Astrocyte of the spinal cord (primary cell): ENCODE results near the gene MAGEF1.

Source experiments
- DNase-seq: peaks from one replicate; pipeline ENCODE4 v3.0.0; 2011; ENCODE audit warnings: low read depth, low spot score
- H3K4me3 ChIP-seq: 2 replicates; pipeline ENCODE4 v1.5.1; 2011; ENCODE audit warnings: low read depth, mild to moderate bottlenecking, low read length, moderate library complexity
- CTCF ChIP-seq: IDR thresholded peaks from 2 replicates; pipeline ENCODE4 v1.5.1; 2012; ENCODE audit warnings: low read depth, mild to moderate bottlenecking, low read length, inconsistent platforms
- in situ Hi-C: cut with HindIII; loops from 2 replicates; pipeline ENCODE4 v1.10.0; 2017; ENCODE audit warnings: low sequenced_read_pairs

MAGEF1 gene

GRCh38 chr3:184749168-184749744 lies 37.4 kb upstream of the MAGEF1 start:
- no peak overlapping the region for H3K4me3 ChIP-seq
- no peak for DNase-seq
- in situ Hi-C loops = no loop called here
- no peak for TF ChIP-seq CTCF

GRCh38 chr3:184748219-184749135 lies 36.6 kb upstream of the MAGEF1 start:
- no peak overlapping the region for H3K4me3 ChIP-seq
- DNase-seq = no peak
- in situ Hi-C loops = no loop called here
- TF ChIP-seq CTCF = peak; percentile 36

GRCh38 chr3:184746131-184747120 lies 34.6 kb upstream of the MAGEF1 start:
- in situ Hi-C loops = no loop called here
- H3K4me3 ChIP-seq = no peak overlapping the region
- DNase-seq = no peak
- TF ChIP-seq CTCF = no peak

DNA sequence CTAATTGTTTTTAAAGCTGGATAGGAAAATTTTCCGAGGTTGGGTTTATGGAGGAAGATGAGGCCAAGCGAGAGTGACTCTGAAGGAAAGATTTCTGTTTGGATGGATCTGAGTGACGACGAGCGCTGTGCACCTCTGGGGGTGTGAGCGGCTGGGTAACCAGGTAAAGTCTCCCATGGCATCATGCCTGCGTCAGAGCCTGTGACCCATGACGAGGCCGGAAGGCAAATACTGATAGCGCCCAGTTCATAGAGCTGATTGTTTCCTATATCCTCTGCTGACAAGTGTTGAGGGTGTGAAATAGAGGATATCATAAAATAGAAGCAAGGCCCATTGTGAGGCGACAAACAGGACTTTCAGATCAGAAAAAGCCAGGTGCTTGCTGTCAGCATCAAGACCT lies 33.7 kb upstream of the MAGEF1 start:
- in situ Hi-C loops = no loop called here
- no peak for DNase-seq
- no peak for TF ChIP-seq CTCF
- H3K4me3 ChIP-seq = no peak overlapping the region

GRCh38 chr3:184743248-184743647 lies 31.4 kb upstream of the MAGEF1 start:
- DNase-seq = no peak
- TF ChIP-seq CTCF = no peak
- no peak overlapping the region for H3K4me3 ChIP-seq
- in situ Hi-C loops = no loop called here

DNA sequence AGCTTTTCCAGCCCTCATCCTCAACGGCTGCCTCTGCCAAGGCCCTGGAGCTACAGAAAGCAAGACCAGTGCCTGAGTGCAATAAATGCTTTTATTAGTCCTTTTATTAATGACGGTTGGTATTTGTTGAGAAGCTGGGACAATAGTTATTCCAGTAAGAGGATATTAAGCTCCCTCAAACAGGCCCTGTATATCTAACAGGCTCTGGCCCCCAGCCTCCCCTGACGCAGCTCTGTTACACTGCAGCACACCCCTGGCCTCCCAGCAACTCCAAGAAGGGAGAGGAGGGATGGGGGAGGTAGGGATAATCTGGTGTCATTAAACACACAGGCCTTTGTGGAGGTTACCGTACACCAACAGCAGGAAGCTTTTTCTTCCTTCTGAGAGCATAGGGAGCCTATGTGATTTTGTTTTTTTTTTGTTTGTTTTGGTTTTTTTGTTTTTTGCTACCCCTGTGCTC lies 30.8 kb upstream of the MAGEF1 start:
- DNase-seq = no peak
- no peak for TF ChIP-seq CTCF
- H3K4me3 ChIP-seq = no peak overlapping the region
- in situ Hi-C loops = no loop called here
